SKM-1 treated with dmso at 0.1 percent for 144 hours (cell line): ENCODE measurements around the gene METTL9.

Experiments
- DNase-seq: peaks from one replicate; lab custom pipeline; 2025; ENCODE audit not compliant: unreplicated experiment; lab: John Stamatoyannopoulos, UW

Gene METTL9

GRCh38 chr16:21703589-21704174, 104.3 kb downstream of the METTL9 start:
- DNase-seq, result no peak

GRCh38 chr16:21704266-21704665, 104.9 kb downstream of the METTL9 start:
- no peak for DNase-seq

GRCh38 chr16:21704733-21705132, 105.4 kb downstream of the METTL9 start:
- DNase-seq, result no peak
